Tibial nerve (tissue), 3 donors: ENCODE measurements around the gene C2orf76.

ENCODE experiments used
- POLR2A ChIP-seq, 2 donors: fragments of 450-650 bp; IDR thresholded peaks; one replicate each; pipeline ENCODE4 v1.6.1; 2017; ENCODE audit warnings: antibody characterized with exemption in 2 of 2, mild to moderate bottlenecking in 2 of 2, moderate library complexity in 2 of 2
- TF ChIP-seq, protein P1 (sequence below), 5 experiments: fragments of 200-600 bp in 3 of 5; fragments of 450-650 bp in 2 of 5; sonication (generic) in 3 of 5; IDR thresholded peaks; one replicate each; pipeline ENCODE4 v1.5.1; 2016 to 2019; ENCODE audit warnings: antibody characterized with exemption in 5 of 5, mild to moderate bottlenecking in 3 of 5, moderate library complexity in 2 of 5

DNA sequence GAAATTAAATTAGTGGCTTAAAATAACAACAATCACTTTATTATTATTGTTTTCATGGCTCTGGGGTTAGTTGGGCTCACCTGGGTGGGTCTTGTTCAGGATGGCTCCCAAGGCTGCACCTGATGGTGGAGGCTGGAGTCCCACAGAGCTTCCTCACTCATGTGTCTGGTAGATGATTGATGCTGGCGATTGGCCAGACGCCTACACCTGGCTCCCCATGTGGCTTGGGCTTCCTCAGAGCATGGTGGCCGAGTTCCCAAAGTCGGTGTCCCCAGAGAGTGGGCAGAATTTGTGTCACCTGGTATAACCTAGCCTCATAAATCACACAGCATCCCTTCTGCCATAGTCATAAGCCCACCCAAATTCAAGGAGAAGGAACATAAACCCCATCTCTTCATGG, 18.3 kb upstream of the C2orf76 start:
- TF ChIP-seq, protein P1, sequence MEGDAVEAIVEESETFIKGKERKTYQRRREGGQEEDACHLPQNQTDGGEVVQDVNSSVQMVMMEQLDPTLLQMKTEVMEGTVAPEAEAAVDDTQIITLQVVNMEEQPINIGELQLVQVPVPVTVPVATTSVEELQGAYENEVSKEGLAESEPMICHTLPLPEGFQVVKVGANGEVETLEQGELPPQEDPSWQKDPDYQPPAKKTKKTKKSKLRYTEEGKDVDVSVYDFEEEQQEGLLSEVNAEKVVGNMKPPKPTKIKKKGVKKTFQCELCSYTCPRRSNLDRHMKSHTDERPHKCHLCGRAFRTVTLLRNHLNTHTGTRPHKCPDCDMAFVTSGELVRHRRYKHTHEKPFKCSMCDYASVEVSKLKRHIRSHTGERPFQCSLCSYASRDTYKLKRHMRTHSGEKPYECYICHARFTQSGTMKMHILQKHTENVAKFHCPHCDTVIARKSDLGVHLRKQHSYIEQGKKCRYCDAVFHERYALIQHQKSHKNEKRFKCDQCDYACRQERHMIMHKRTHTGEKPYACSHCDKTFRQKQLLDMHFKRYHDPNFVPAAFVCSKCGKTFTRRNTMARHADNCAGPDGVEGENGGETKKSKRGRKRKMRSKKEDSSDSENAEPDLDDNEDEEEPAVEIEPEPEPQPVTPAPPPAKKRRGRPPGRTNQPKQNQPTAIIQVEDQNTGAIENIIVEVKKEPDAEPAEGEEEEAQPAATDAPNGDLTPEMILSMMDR (IDR thresholded peaks at IDR 0.05): no peak
- no peak for TF ChIP-seq POLR2A (IDR thresholded peaks at IDR 0.05)
